HepG2 (cell line): ENCODE measurements around the gene AGAP1. TPM values are rescaled to one million over a fixed set of nuclear protein-coding genes. Genes with fewer than 3 reads are reported as not detected.

ENCODE experiments used
- ATAC-seq: fragments of 200-7000 bp; cut with Tn5 transposase; 3 replicates; pipeline ENCODE4 v1.9.1; 2020; ENCODE audit warnings: mild to moderate bottlenecking, moderate library complexity
- BruUV-seq: library from RNA; stranded (reverse); fragments of 400-500 nt; replicated peaks from 2 replicates; lab custom pipeline; 2021; lab: Mats Ljungman, UMichigan
- CTCF ChIA-PET: fragments of 300-600 bp; formaldehyde crosslinking; extraction: SDS; loops from one replicate; lab custom pipeline; 2021; ENCODE audit warnings: low total read pairs, inconsistent platforms, low intra/inter-chr PET ratio; lab: Yijun Ruan, JAX
- POLR2A ChIA-PET: fragments of 350-600 bp; sonication (Branson Sonifier 250); formaldehyde crosslinking; loops from one replicate; lab custom pipeline; 2020; ENCODE audit warnings: antibody characterized with exemption, inconsistent platforms; lab: Yijun Ruan, JAX
- DNase-seq: peaks from one replicate; pipeline ENCODE4 v3.0.0-alpha.2; 2015; ENCODE audit warnings: low spot score
- FAIRE-seq: peaks from 3 replicates; lab custom pipeline; 2011; peaks lifted over from hg19 to GRCh38; lab: Jason Lieb, UNC
- H2AFZ ChIP-seq: one replicate; pipeline ENCODE4 v1.6.1; 2011; ENCODE audit warnings: low read length, inconsistent platforms
- H3K27ac ChIP-seq: fragments of 300-600 bp; 3 replicates; pipeline ENCODE4 v1.8.0; 2011; ENCODE audit warnings: mixed run types, mild to moderate bottlenecking, mixed read lengths, low read length, inconsistent platforms; ENCODE audit not compliant: insufficient read depth; ENCODE audit errors: extremely low read length
- H3K27me3 ChIP-seq, 2 experiments: fragments of 200-600 bp in 1 of 2; 2 replicates in 1 of 2; 3 replicates in 1 of 2; pipeline versions ENCODE4 v1.6.0 to v1.8.0; 2011; ENCODE audit warnings: low read length in 2 of 2, mild to moderate bottlenecking in 2 of 2, moderate library complexity in 2 of 2, inconsistent platforms in 1 of 2; ENCODE audit not compliant: insufficient read depth in 2 of 2, control insufficient read depth in 1 of 2
- H3K36me3 ChIP-seq, 2 experiments: fragments of 200-600 bp in 1 of 2; replicated peaks in 1 of 2; 2 replicates in 1 of 2; 3 replicates in 1 of 2; pipeline versions ENCODE4 v1.5.1 to v1.8.0; 2011; ENCODE audit warnings: low read length in 2 of 2, inconsistent platforms in 1 of 2; ENCODE audit not compliant: insufficient read depth in 2 of 2, control insufficient read depth in 1 of 2
- H3K4me1 ChIP-seq: 2 replicates; pipeline ENCODE4 v1.5.1; 2012; ENCODE audit warnings: low read length, inconsistent platforms; ENCODE audit not compliant: insufficient read depth
- H3K4me2 ChIP-seq: 2 replicates; pipeline ENCODE4 v1.6.0; 2011; ENCODE audit warnings: low read depth, low read length, inconsistent platforms
- H3K4me3 ChIP-seq, 3 experiments: fragments of 200-600 bp in 1 of 3; sonication (generic), shearing (Covaris generic) in 1 of 3; replicated peaks in 1 of 3; 2 replicates each; pipeline ENCODE4 v1.5.1; 2011 to 2016; ENCODE audit warnings: low read length in 3 of 3, inconsistent platforms in 2 of 3, low read depth in 2 of 3, mild to moderate bottlenecking in 2 of 3, control low read depth in 1 of 3, mixed read lengths in 1 of 3; ENCODE audit not compliant: insufficient read depth in 1 of 3
- H3K79me2 ChIP-seq: one replicate; pipeline ENCODE4 v1.6.1; 2011; ENCODE audit warnings: low read length, inconsistent platforms; ENCODE audit not compliant: insufficient read depth
- H3K9ac ChIP-seq: 2 replicates; pipeline ENCODE4 v1.6.0; 2011; ENCODE audit warnings: mild to moderate bottlenecking, low read depth, low read length, inconsistent platforms; ENCODE audit not compliant: insufficient read depth
- H3K9me3 ChIP-seq: 2 replicates; pipeline ENCODE4 v1.5.1; 2012; ENCODE audit warnings: mild to moderate bottlenecking, low read length
- H4K20me1 ChIP-seq: 2 replicates; pipeline ENCODE4 v1.6.0; 2011; ENCODE audit warnings: inconsistent platforms, mild to moderate bottlenecking, low read length, moderate library complexity; ENCODE audit not compliant: insufficient read depth
- EEA1 ChIP-seq: sonication (generic); formaldehyde crosslinking; IDR thresholded peaks from 2 replicates; pipeline ENCODE4 v1.5.1; 2020; ENCODE audit warnings: mild to moderate bottlenecking, missing genetic modification reagents, borderline replicate concordance
- KLF15 ChIP-seq: sonication (generic); formaldehyde crosslinking; IDR thresholded peaks from 2 replicates; pipeline ENCODE4 v1.8.1; 2023; ENCODE audit warnings: borderline replicate concordance, mild to moderate bottlenecking, inconsistent platforms, missing genetic modification reagents, mixed read lengths
- KLF16 ChIP-seq, 2 experiments: sonication (generic) in 1 of 2; formaldehyde crosslinking in 1 of 2; IDR thresholded peaks; 2 replicates each; pipeline versions ENCODE4 v1.6.1 to v1.8.0; 2016 to 2023; ENCODE audit warnings: missing genetic modification reagents in 2 of 2, missing compliant biosample characterization in 1 of 2
- NBN ChIP-seq: fragments of 450-650 bp; conservative IDR thresholded peaks from 2 replicates; pipeline ENCODE4 v1.6.1; 2017
- ZNF180 ChIP-seq: sonication (generic); formaldehyde crosslinking; IDR thresholded peaks from 2 replicates; pipeline ENCODE4 v1.4.0; 2020; ENCODE audit warnings: low read depth, missing genetic modification reagents, borderline replicate concordance
- ZNF292 ChIP-seq: sonication (generic); formaldehyde crosslinking; IDR thresholded peaks from 2 replicates; pipeline ENCODE4 v1.8.1; 2022; ENCODE audit warnings: mild to moderate bottlenecking, low read depth, missing genetic modification reagents, borderline replicate concordance
- ZNF350 ChIP-seq: sonication (generic); formaldehyde crosslinking; IDR thresholded peaks from 2 replicates; pipeline ENCODE4 v1.4.0; 2020; ENCODE audit warnings: mild to moderate bottlenecking, low read depth, missing genetic modification reagents, borderline replicate concordance
- ZNF441 ChIP-seq: sonication (generic); formaldehyde crosslinking; IDR thresholded peaks from 2 replicates; pipeline ENCODE4 v1.7.0; 2021; ENCODE audit warnings: missing genetic modification reagents, borderline replicate concordance
- ZNF451 ChIP-seq: sonication (generic); formaldehyde crosslinking; IDR thresholded peaks from 2 replicates; pipeline ENCODE4 v1.5.0; 2020; ENCODE audit warnings: mild to moderate bottlenecking, missing genetic modification reagents
- ZNF766 ChIP-seq: sonication (generic); formaldehyde crosslinking; IDR thresholded peaks from 2 replicates; pipeline ENCODE4 v1.5.0; 2020; ENCODE audit warnings: missing genetic modification reagents, borderline replicate concordance
- WGBS: methylation state at CpG from one replicate; pipeline ENCODE4 v1.1.6; 2017; ENCODE audit warnings: low lambda C conversion rate; 5-methylcytosine and 5-hydroxymethylcytosine counted together
- in situ Hi-C: cut with HindIII; loops from 2 replicates; pipeline ENCODE4 v1.10.0; 2017; ENCODE audit warnings: low pct_unique_long_range_greater_than_20kb; ENCODE audit not compliant: extremely low pct_ligation_motif_present
- intact Hi-C: fragments of 100-400 bp; cut with micrococcal nuclease; formaldehyde crosslinking; loops from one replicate; pipeline ENCODE4 v1.10.0; 2022; ENCODE audit not compliant: unreplicated experiment
- polyA plus RNA-seq, 8 experiments: library from polyadenylated mRNA; depleted of rRNA in 3 of 8; stranded (reverse) in 7 of 8; unstranded in 1 of 8; fragments of >200 nt; fragmentation: Illumina TruSeq in 4 of 8; extraction: Trizol in 4 of 8; gene quantifications; 2 replicates each; pipeline versions ENCODE4 v1.2.1 to v1.2.3, GENCODE V29; 2011 to 2016; ENCODE audit warnings: low read depth in 4 of 8, missing spikeins in 1 of 8, mixed read lengths in 1 of 8; ENCODE audit not compliant: insufficient read depth in 1 of 8
- total RNA-seq, 5 experiments: library from RNA; depleted of rRNA; stranded (reverse); fragments of >200 nt; fragmentation: Illumina TruSeq; extraction: Trizol; gene quantifications; 2 replicates each; pipeline ENCODE4 v1.2.3, GENCODE V29; 2016; ENCODE audit warnings: low read depth in 1 of 5
- TF ChIP-seq, protein P1 (sequence below), 2 experiments: sonication (generic) in 1 of 2; formaldehyde crosslinking in 1 of 2; IDR thresholded peaks; 2 replicates each; pipeline versions ENCODE4 v1.6.1 to v1.9.0; 2014 to 2022; ENCODE audit warnings: antibody characterized with exemption in 1 of 2, borderline replicate concordance in 1 of 2, inconsistent platforms in 1 of 2, low read depth in 1 of 2, missing genetic modification reagents in 1 of 2
- TF ChIP-seq, protein P2 (sequence below): IDR thresholded peaks from 2 replicates; pipeline ENCODE4 v1.6.1; 2016; ENCODE audit warnings: low read depth, borderline replicate concordance
- TF ChIP-seq, protein P3 (sequence below): sonication (generic); formaldehyde crosslinking; IDR thresholded peaks from 2 replicates; pipeline ENCODE4 v1.4.0; 2020; ENCODE audit warnings: missing genetic modification reagents

Gene AGAP1
- total and polyA plus RNA-seq, 2 of the 13 experiments (the other 11 are each of a cell fraction or from before 2014, with no cell fraction given) = 21.2 to 32.7 TPM

DNA sequence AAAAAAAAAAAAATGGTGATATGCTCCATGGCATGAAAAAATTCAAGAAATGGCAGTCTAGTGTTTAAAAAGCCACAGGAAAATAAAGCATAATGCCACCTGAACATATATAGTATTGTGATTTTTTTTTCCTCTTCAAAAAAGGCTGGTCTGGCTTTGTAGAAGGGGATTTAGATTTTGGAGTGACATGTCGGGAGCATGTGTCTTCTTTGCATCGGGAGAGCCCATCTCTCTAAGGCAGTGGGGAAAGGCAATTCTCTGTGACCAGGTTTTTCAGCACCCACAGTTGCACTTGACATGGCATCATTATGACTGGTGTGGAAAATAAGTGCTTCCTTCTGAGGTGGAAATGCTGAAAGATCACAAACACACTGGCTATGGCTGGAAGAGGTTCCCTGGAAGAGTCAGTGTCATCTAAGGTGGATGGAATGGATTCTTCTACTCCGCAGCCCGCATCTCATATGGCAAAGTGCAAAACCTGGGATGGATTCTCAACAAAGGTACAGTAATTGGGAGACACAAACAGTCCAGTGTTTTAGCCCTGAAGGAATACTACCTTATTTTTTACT, 172.5 kb downstream of the AGAP1 start (continued):
- TF ChIP-seq KLF15 (no peak), EEA1 (CRISPR knock-in tag) (no peak), ZNF451 (CRISPR knock-in tag) (no peak)

GRCh38 chr2:235668782-235669181, 174.9 kb downstream of the AGAP1 start:
- CTCF ChIA-PET = no interaction called here
- no peak overlapping the region for H3K27ac ChIP-seq
- H3K4me3 ChIP-seq = peak overlapping the region in 1 of 3 experiments; percentile 13; a peak in 1 of 6 replicates
- no peak for DNase-seq
- in situ Hi-C loops = no loop called here
- no peaks in the 10 kb centered on the region for H3K9me3 ChIP-seq
- no peak for ATAC-seq
- POLR2A ChIA-PET = no interaction called here
- FAIRE-seq = no peak
- H2AFZ ChIP-seq = no peak overlapping the region
- H4K20me1 ChIP-seq = peaks cover 52% of the 10 kb centered on the region
- H3K4me2 ChIP-seq = peak overlapping the region; percentile 59
- 90% methylated on average over 4 of the region's 4 CpGs for WGBS
- peaks cover 30% of the 10 kb centered on the region for H3K79me2 ChIP-seq
- no TSS peak for BruUV-seq
- no peaks in the 10 kb centered on the region for H3K36me3 ChIP-seq
- H3K4me1 ChIP-seq = peaks cover 53% of the 10 kb centered on the region
- no peaks in the 10 kb centered on the region for H3K27me3 ChIP-seq
- intact Hi-C loops = loop anchor here (5.0 to 10.0 kb wide), 2 partner anchors 71 to 174 kb away; partner anchors contain the start of gene AGAP1
- H3K9ac ChIP-seq = no peak overlapping the region
- TF ChIP-seq, protein P1, sequence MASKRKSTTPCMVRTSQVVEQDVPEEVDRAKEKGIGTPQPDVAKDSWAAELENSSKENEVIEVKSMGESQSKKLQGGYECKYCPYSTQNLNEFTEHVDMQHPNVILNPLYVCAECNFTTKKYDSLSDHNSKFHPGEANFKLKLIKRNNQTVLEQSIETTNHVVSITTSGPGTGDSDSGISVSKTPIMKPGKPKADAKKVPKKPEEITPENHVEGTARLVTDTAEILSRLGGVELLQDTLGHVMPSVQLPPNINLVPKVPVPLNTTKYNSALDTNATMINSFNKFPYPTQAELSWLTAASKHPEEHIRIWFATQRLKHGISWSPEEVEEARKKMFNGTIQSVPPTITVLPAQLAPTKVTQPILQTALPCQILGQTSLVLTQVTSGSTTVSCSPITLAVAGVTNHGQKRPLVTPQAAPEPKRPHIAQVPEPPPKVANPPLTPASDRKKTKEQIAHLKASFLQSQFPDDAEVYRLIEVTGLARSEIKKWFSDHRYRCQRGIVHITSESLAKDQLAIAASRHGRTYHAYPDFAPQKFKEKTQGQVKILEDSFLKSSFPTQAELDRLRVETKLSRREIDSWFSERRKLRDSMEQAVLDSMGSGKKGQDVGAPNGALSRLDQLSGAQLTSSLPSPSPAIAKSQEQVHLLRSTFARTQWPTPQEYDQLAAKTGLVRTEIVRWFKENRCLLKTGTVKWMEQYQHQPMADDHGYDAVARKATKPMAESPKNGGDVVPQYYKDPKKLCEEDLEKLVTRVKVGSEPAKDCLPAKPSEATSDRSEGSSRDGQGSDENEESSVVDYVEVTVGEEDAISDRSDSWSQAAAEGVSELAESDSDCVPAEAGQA (IDR thresholded peaks at IDR 0.05; ENCODE audit: low read depth) = no peak
- TF ChIP-seq, protein P1 (CRISPR knock-in tag; IDR thresholded peaks at IDR 0.05; ENCODE audit: borderline replicate concordance) = no peak
- TF ChIP-seq, protein P2, sequence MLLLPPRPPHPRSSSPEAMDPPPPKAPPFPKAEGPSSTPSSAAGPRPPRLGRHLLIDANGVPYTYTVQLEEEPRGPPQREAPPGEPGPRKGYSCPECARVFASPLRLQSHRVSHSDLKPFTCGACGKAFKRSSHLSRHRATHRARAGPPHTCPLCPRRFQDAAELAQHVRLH (CRISPR knock-in tag) = no peak
- TF ChIP-seq, protein P3, sequence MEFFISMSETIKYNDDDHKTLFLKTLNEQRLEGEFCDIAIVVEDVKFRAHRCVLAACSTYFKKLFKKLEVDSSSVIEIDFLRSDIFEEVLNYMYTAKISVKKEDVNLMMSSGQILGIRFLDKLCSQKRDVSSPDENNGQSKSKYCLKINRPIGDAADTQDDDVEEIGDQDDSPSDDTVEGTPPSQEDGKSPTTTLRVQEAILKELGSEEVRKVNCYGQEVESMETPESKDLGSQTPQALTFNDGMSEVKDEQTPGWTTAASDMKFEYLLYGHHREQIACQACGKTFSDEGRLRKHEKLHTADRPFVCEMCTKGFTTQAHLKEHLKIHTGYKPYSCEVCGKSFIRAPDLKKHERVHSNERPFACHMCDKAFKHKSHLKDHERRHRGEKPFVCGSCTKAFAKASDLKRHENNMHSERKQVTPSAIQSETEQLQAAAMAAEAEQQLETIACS = no peak
- TF ChIP-seq ZNF350 (CRISPR knock-in tag) (no peak), ZNF766 (CRISPR knock-in tag) (no peak), KLF16 (CRISPR knock-in tag; IDR thresholded peaks at IDR 0.05) (no peak), ZNF441 (CRISPR knock-in tag) (no peak), ZNF180 (CRISPR knock-in tag) (no peak), NBN (no peak), ZNF292 (no peak)
